Measurements from ENCODE around the gene IPO7. TPM values are rescaled to one million over a fixed set of nuclear protein-coding genes. Genes with fewer than 3 reads are reported as not detected.
A peak's percentile ranks its signal among the peaks of the same experiment; 100 is the strongest.

IPO7 gene
- total RNA-seq, 2 donors from 2014 or later: 161 to 163 TPM

DNA sequence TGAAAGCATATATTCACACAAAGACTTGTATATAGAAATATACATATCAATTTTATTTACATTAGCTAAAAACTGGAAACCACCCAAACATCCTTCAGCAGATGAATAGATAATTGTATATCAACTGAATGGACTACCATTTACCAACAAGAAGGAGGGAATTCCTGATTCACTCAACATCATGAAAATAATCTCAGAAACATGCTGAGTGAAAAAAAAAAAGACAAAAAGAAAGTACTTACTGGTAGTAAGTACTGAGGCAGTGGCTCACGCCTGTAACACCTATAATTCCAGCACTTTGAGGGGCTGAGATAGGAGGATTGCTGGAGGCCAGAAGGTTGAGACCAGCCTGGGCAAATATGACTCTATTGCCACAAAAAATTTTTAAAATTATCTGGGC lies 7.4 kb upstream of the IPO7 start:
- H3K9me3 Mint-ChIP-seq: no peaks in the 10 kb centered on the region
- H3K4me1 Mint-ChIP-seq: peaks cover 13% of the 10 kb centered on the region
- DNase-seq: no peak
- H3K27ac Mint-ChIP-seq: no peak overlapping the region
- H3K36me3 Mint-ChIP-seq (ENCODE audit: low read depth): no peaks in the 10 kb centered on the region
- H3K4me3 Mint-ChIP-seq: no peak overlapping the region
- H3K27me3 ChIP-seq (ENCODE audit: control insufficient read depth, insufficient read depth, low read length, poor library complexity, severe bottlenecking): no peaks in the 10 kb centered on the region
- TF ChIP-seq, protein P1, sequence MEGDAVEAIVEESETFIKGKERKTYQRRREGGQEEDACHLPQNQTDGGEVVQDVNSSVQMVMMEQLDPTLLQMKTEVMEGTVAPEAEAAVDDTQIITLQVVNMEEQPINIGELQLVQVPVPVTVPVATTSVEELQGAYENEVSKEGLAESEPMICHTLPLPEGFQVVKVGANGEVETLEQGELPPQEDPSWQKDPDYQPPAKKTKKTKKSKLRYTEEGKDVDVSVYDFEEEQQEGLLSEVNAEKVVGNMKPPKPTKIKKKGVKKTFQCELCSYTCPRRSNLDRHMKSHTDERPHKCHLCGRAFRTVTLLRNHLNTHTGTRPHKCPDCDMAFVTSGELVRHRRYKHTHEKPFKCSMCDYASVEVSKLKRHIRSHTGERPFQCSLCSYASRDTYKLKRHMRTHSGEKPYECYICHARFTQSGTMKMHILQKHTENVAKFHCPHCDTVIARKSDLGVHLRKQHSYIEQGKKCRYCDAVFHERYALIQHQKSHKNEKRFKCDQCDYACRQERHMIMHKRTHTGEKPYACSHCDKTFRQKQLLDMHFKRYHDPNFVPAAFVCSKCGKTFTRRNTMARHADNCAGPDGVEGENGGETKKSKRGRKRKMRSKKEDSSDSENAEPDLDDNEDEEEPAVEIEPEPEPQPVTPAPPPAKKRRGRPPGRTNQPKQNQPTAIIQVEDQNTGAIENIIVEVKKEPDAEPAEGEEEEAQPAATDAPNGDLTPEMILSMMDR (conservative IDR thresholded peaks at IDR 0.05): no peak
- no peaks in the 10 kb centered on the region for H3K4me1 ChIP-seq (ENCODE audit: control insufficient read depth, insufficient read depth, low read length)
- no peak overlapping the region for H3K9ac ChIP-seq (ENCODE audit: extremely low read depth, low read length, poor library complexity, severe bottlenecking)
- no peaks in the 10 kb centered on the region for H3K36me3 ChIP-seq (ENCODE audit: control insufficient read depth, insufficient read depth, low read length)
- H3K27me3 Mint-ChIP-seq (ENCODE audit: insufficient read depth): no peaks in the 10 kb centered on the region
- 89 to 91% methylated on average over 1 of the region's 1 CpG for WGBS, 2 experiments (ENCODE audit: insufficient coverage in 1 of 2, insufficient read length in 1 of 2)
- no peaks in the 10 kb centered on the region for H3K9me3 ChIP-seq (ENCODE audit: control insufficient read depth, low read length)
- no peak overlapping the region for H3K27ac ChIP-seq (ENCODE audit: low read depth, low read length)
- no peak overlapping the region for H3K4me3 ChIP-seq (ENCODE audit: low read length)

DNA sequence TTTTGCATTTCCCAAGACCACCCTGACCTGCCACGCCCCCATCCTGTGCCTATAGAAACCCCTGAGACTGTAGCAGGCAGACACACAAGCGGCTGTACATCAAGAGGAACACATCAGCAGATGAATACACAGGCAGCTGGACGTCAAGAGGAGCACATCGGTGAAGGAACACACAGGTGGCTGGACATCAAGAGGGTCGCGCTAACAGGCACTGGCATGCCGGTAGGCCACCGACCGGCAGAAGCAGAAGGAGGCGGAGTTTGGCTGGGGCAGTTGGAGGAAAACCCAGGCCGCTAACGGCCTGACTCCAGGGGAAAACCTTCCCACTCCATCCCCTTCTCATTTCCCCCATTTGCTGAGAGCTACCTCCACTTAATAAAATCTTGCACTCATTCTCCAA lies 5.4 kb upstream of the IPO7 start:
- DNase-seq: peak; percentile 49
- H3K4me3 ChIP-seq (ENCODE audit: low read length): no peak overlapping the region
- Mint-ChIP-seq H3K4me1 (peaks cover 7% of the 10 kb centered on the region), H3K27me3 (ENCODE audit: insufficient read depth) (no peaks in the 10 kb centered on the region), H3K4me3 (no peak overlapping the region), H3K9me3 (no peaks in the 10 kb centered on the region), H3K36me3 (ENCODE audit: low read depth) (no peaks in the 10 kb centered on the region), H3K27ac (no peak overlapping the region)
- WGBS, 2 experiments (ENCODE audit: insufficient coverage in 1 of 2, insufficient read length in 1 of 2): 90 to 92% methylated on average over 9 to 12 of the region's 12 CpGs
- TF ChIP-seq, protein P1 (conservative IDR thresholded peaks at IDR 0.05): no peak
- H3K9ac ChIP-seq (ENCODE audit: extremely low read depth, low read length, poor library complexity, severe bottlenecking): no peak overlapping the region
- no peaks in the 10 kb centered on the region for H3K36me3 ChIP-seq (ENCODE audit: control insufficient read depth, insufficient read depth, low read length)
- H3K27ac ChIP-seq (ENCODE audit: low read depth, low read length): no peak overlapping the region
- no peaks in the 10 kb centered on the region for H3K27me3 ChIP-seq (ENCODE audit: control insufficient read depth, insufficient read depth, low read length, poor library complexity, severe bottlenecking)
- H3K9me3 ChIP-seq (ENCODE audit: control insufficient read depth, low read length): no peaks in the 10 kb centered on the region
- H3K4me1 ChIP-seq (ENCODE audit: control insufficient read depth, insufficient read depth, low read length): no peaks in the 10 kb centered on the region

DNA sequence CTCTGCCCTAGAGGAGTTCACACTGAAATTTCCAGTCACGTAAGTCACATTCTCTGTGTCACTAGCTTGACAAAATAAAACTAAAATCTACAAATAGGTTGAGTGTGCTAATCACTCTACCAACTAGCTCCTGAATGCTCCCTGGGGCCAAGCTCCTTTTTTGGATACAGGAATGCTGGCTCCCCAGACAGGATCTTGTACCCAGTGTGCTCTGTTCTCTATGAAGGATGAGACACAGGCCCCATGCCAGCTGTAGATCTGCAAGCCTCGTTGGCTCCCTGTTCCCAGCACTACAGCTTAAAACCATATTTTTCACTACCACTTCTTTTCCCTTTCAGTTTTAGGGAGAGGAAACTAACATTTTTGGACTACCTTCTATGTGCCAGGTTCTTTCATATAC lies 3.7 kb upstream of the IPO7 start:
- Mint-ChIP-seq H3K4me3 (no peak overlapping the region), H3K27ac (no peak overlapping the region), H3K27me3 (ENCODE audit: insufficient read depth) (no peaks in the 10 kb centered on the region)

More for the DNA sequence above, 3.7 kb upstream of the IPO7 start:
- no peak overlapping the region for H3K27ac ChIP-seq (ENCODE audit: low read depth, low read length)
- DNase-seq: no peak
- peaks cover 2% of the 10 kb centered on the region for H3K36me3 Mint-ChIP-seq (ENCODE audit: low read depth)
- no peaks in the 10 kb centered on the region for H3K9me3 ChIP-seq (ENCODE audit: control insufficient read depth, low read length)
- peaks cover 12% of the 10 kb centered on the region for H3K4me1 Mint-ChIP-seq
- no peaks in the 10 kb centered on the region for H3K9me3 Mint-ChIP-seq
- peaks cover 1% of the 10 kb centered on the region for H3K36me3 ChIP-seq (ENCODE audit: control insufficient read depth, insufficient read depth, low read length)
- TF ChIP-seq, protein P1 (conservative IDR thresholded peaks at IDR 0.05): no peak
- no peaks in the 10 kb centered on the region for H3K27me3 ChIP-seq (ENCODE audit: control insufficient read depth, insufficient read depth, low read length, poor library complexity, severe bottlenecking)
- H3K4me1 ChIP-seq (ENCODE audit: control insufficient read depth, insufficient read depth, low read length): no peaks in the 10 kb centered on the region
- H3K4me3 ChIP-seq (ENCODE audit: low read length): no peak overlapping the region
- WGBS, 2 experiments (ENCODE audit: insufficient coverage in 1 of 2, insufficient read length in 1 of 2): 80% methylated on average over 2 of the region's 2 CpGs; no CpG with 5 or more reads in 1 of the 2 experiments
- H3K9ac ChIP-seq (ENCODE audit: extremely low read depth, low read length, poor library complexity, severe bottlenecking): no peak overlapping the region

Data from endodermal cell (in vitro differentiated cells).